Muscle layer of duodenum (tissue), 2 donors: Measurements from ENCODE around the gene GGT7.
"Not testable (repeated sequence)": the region's sequence is repeated elsewhere in the genome, so short reads cannot be mapped to it uniquely, and the experiment has no call there.

Source experiments
- H3K27ac ChIP-seq: one replicate; pipeline ENCODE4 v1.7.0; 2013; ENCODE audit warnings: mild to moderate bottlenecking, low read length
- H3K27me3 ChIP-seq: one replicate; pipeline ENCODE4 v1.7.0; 2013; ENCODE audit warnings: low read depth, mild to moderate bottlenecking, control low read depth, low read length
- H3K36me3 ChIP-seq, 2 donors: one replicate each; pipeline ENCODE4 v1.7.0; 2013; ENCODE audit warnings: low read length in 2 of 2, control low read depth in 1 of 2, mild to moderate bottlenecking in 1 of 2; ENCODE audit not compliant: insufficient read depth in 2 of 2, control insufficient read depth in 1 of 2
- H3K4me1 ChIP-seq, 2 donors: one replicate each; pipeline ENCODE4 v1.7.0; 2013; ENCODE audit warnings: low read length in 2 of 2, mild to moderate bottlenecking in 2 of 2, control low read depth in 1 of 2, moderate library complexity in 1 of 2; ENCODE audit not compliant: insufficient read depth in 2 of 2, control insufficient read depth in 1 of 2
- H3K4me3 ChIP-seq, 2 donors: one replicate each; pipeline ENCODE4 v1.7.0; 2013; ENCODE audit warnings: low read length in 2 of 2, low read depth in 1 of 2, mild to moderate bottlenecking in 1 of 2
- H3K9me3 ChIP-seq, 2 donors: one replicate each; pipeline ENCODE4 v1.7.0; 2013; ENCODE audit warnings: low read length in 2 of 2, control low read depth in 1 of 2, mild to moderate bottlenecking in 1 of 2; ENCODE audit not compliant: control insufficient read depth in 1 of 2
- donor health status: healthy.

The GGT7 gene

DNA sequence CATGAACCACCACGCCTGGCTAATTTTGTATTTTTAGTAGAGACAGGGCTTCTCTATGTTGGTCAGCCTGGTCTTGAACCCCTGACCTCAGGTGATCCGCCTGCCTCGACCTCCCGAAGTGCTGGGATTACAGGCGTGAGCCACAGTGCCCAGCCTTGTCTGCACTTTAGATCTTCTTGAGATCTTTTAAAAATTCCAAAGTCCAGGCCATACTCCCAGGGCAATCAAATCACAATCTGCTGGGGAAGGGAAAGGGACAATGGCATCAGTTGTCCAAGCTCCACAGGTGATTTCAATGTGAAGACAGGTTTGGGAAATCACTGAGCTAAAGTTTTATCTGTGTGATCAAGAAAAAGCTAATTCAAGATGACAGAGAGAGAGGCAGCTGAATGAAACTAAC, 64.1 kb downstream of the GGT7 start:
- H3K36me3 ChIP-seq: no peaks in the 10 kb centered on the region
- H3K4me3 ChIP-seq: no peak overlapping the region
- no peaks in the 10 kb centered on the region for H3K27me3 ChIP-seq
- H3K27ac ChIP-seq: no peak overlapping the region
- no peaks in the 10 kb centered on the region for H3K4me1 ChIP-seq
- no peaks in the 10 kb centered on the region for H3K9me3 ChIP-seq

DNA sequence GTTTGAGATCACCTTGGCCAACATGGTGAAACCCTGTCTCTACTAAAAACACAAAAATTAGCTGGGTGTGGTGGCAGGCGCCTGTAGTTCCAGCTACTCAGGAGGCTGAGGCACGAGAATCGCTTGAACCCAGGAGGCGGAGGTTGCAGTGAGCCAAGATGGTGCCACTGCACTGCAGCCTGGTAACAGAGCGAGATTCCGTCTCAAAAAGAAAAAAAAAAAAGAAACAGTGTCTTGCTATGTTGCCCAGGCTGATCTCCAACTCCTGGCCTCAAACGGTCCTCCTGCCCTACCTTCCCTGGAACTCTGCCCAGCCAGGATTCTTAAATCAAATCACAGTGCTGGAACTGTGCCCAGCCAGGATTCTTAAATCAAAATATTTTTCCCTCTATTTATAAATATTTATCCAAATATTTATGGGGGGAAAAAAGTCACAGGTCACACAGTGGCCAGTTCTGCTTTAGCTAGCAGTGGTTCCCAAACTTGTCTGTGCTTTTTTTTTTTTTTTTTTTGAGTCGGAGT, 64.7 kb downstream of the GGT7 start:
- not testable (repeated sequence) for H3K4me1 ChIP-seq, H3K27me3 ChIP-seq, H3K36me3 ChIP-seq, H3K4me3 ChIP-seq, H3K27ac ChIP-seq, H3K9me3 ChIP-seq

DNA sequence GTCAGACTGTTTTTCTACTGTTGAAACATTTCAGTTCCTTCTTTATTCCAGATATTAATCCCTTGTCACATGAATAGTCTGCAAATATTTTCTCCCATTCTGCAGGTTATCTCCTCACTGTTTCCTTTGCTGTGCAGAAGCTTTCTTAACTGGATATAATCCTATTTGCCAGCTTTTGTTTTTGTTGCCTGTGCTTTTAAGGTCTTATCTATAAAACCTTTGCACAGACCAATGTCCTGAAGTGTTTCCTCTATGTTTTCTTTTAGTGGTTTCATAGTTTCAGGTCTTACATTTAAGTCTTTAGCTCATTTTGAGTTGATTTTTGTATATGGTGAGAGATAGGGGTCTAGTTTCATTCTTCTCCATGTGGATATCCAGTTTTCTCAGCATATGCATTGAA, 66.4 kb downstream of the GGT7 start:
- H3K36me3 ChIP-seq: no peaks in the 10 kb centered on the region
- no peaks in the 10 kb centered on the region for H3K9me3 ChIP-seq
- no peak overlapping the region for H3K4me3 ChIP-seq
- no peak overlapping the region for H3K27ac ChIP-seq
- no peaks in the 10 kb centered on the region for H3K4me1 ChIP-seq
- no peaks in the 10 kb centered on the region for H3K27me3 ChIP-seq

DNA sequence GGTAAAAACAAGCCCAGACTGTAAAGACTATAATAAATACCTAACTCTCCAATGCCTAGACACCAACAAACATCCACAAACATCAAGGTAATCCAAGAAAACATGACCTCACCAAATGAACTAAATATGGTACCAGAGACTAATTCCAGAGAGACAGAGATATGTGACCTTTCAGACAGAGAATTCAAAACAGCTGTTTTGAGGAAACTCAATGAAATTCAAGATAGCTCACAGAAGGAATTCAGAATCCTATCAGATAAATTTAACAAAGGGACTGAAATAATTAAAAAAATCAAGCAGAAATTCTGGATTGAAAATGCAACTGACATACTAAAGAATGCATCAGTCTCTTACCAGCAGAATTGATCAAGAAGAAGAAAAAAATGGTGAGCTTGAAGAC, 73.8 kb downstream of the GGT7 start:
- H3K4me1 ChIP-seq: no peaks in the 10 kb centered on the region
- H3K36me3 ChIP-seq: no peaks in the 10 kb centered on the region
- H3K4me3 ChIP-seq: no peak overlapping the region
- H3K27me3 ChIP-seq: no peaks in the 10 kb centered on the region
- H3K27ac ChIP-seq: no peak overlapping the region
- H3K9me3 ChIP-seq: no peaks in the 10 kb centered on the region

DNA sequence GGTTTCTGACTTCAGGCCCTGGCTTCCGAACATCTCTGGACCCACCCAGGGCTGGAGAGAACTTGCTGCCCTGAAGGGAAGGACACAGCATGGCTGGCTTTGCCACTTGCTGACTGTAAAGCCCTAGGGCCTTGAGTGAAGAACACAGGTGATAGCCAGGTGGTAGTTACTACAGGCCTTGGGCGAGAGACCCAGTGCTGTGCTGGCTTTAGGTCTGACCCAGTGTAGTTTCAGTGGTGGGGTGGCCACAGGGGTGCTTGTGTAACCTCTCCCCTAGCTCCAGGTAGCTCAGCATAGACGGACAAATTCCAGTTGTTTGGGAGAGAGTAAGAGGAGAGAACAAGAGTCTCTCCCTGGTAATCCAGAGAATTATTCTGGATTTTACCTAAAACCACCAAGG, 74.3 kb downstream of the GGT7 start:
- H3K9me3 ChIP-seq: no peaks in the 10 kb centered on the region
- H3K27ac ChIP-seq: no peak overlapping the region
- H3K4me1 ChIP-seq: no peaks in the 10 kb centered on the region
- no peaks in the 10 kb centered on the region for H3K27me3 ChIP-seq
- no peak overlapping the region for H3K4me3 ChIP-seq
- H3K36me3 ChIP-seq: no peaks in the 10 kb centered on the region

DNA sequence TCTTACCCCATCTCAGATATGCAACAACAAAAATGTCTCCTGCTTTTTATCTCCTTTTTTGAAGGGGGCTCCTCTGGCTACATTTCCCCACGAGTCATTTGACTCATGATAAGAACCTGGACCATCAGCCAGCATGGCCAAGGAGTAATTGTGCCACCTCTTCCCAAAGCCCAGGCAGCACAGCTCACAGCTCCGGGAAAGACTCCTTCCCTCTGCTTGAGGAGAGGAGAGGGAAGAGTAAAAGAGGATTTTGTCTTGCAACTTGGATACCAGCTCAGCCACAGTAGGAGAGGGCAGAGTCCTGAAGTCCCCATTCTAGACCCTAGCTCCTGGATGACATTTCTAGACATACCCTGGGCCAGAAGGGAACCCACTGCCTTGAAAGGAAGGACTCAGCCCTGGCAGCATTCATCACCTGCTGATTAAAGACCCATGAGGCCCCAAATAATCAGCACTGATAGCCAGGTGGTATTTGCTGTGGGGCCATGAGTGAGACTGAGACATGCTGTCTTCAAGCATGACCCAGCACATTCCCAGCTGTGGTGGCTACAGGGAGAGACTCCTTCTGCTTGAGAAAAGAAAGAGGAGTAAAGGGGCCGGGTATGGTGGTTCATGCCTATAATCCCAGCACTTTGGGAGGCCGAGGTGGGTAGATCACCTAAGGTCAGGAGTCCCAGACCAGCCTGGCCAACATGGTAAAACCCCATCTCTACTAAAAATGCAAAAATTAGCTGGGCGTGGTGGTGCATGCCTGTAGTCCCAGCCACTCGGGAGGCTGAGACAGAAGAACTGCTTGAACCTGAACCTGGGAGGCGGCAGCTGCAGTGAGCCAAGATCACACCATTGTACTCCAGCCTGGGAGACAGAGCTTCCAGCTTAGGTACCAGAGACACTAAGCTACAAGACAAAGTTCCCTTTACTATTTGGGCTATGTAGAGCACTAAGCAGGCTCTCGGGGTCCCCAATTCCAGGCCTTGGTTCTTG, 75.4 kb downstream of the GGT7 start:
- Histone ChIP-seq H3K4me3 (no peak overlapping the region), H3K27me3 (no peaks in the 10 kb centered on the region), H3K27ac (no peak overlapping the region), H3K4me1 (peaks cover 0 to under 1% of the 10 kb centered on the region in 2 donors), H3K9me3 (no peaks in the 10 kb centered on the region), H3K36me3 (no peaks in the 10 kb centered on the region)
